ENCODE measurements around the gene GLYR1.

DNA sequence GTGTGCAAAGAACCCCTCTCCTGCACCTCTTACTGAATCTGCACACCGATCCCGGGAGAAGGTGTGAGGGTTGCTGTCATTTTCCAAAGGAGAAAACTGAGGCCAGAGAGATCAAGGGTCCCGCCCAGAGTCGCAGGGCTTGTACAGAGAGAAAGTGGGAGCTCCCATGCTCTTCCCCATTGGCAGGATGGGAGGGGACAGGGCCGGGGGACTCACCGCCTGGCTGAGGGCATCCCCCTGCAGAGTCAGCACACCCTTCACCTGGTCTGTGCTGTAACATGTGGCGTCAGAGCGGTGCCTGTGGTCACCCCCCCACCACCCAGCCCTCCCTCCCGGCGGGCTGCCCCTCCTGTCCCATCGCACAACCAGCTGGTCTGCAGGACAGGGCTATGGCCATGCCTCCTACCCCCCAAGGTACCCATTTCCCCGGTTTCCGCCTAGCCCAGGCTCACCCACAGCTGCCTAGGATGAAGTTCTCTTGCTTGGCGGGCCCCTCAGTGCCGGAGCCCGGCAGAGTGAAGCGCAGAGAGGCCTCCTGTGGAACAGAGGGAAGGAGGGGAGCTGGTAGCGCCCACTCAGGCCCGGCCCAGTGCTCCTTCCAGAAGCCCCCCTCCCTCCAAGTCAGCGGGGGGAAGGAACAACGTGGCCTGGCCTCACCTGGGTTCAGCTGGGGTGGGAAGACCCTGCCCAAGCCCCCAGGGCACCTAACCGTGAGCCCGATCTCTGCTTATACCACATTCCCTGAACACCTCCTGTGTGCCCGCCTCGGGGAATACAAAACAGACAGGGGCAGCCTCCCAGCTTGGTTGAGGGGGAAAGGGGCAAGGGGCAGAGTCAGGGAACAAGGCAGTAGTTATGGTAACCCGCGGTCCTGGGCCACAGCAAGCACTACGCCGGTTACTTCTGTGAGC lies 45.8 kb downstream of the GLYR1 start:
- no peak for TF ChIP-seq CTCF (tag by site-specific recombination; IDR thresholded peaks at IDR 0.05)
- no peak for TF ChIP-seq SP2 (tag by site-specific recombination; IDR thresholded peaks at IDR 0.05)
